HG03139 (cell line): ENCODE measurements around the gene CHI3L1.

Experiments
- ATAC-seq: cut with Tn5 transposase; IDR thresholded peaks from one replicate; pipeline ENCODE4 v1.9.1; 2021; ENCODE audit not compliant: unreplicated experiment

The CHI3L1 gene

DNA sequence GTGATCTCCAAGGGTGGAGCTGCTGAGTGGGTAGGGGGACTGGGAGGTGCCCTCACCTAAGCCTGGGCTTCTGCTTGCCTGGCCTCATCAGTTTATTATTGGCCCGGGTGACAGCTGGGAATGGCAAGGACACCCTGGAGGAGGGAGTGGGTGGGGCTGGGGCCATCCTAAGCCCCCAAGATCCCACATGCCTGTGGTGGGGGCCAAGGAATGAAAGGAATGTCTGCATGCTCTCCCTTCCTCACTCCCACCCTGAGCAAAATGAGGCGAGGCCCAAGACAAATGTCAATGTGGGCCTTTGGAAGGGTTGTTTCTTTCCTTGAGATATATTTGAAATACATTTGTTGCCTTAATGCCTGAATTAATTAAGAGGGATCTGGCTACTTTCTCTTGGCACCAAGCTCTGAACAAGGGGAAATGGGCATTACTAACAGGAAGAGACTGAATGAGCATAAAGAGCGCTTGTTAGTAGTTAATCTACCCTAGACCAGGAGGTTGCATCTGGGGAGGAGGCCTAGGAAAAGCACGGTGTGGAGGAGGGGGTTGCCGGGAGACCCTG, 19.7 kb upstream of the CHI3L1 start:
- ATAC-seq = no peak

DNA sequence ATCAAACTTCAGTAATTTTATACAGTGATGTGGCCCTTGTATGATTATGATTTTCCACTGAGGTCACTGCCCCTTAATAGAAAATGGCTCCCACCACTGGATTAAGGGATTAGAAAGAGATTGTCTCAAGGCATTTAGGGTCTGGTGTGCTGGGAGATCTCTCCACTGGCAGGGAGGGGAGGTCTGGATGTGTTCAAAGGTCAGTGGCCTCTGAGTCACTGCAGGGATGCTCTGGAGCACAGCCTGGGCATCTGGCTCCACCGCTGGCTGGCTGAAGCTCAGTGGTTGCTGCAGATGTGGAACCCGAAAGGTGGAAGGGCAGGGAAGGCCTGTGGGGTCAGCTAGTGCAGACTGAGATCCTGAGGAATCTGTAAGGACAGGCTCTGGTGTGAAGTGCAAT, 18.3 kb upstream of the CHI3L1 start:
- no peak for ATAC-seq

DNA sequence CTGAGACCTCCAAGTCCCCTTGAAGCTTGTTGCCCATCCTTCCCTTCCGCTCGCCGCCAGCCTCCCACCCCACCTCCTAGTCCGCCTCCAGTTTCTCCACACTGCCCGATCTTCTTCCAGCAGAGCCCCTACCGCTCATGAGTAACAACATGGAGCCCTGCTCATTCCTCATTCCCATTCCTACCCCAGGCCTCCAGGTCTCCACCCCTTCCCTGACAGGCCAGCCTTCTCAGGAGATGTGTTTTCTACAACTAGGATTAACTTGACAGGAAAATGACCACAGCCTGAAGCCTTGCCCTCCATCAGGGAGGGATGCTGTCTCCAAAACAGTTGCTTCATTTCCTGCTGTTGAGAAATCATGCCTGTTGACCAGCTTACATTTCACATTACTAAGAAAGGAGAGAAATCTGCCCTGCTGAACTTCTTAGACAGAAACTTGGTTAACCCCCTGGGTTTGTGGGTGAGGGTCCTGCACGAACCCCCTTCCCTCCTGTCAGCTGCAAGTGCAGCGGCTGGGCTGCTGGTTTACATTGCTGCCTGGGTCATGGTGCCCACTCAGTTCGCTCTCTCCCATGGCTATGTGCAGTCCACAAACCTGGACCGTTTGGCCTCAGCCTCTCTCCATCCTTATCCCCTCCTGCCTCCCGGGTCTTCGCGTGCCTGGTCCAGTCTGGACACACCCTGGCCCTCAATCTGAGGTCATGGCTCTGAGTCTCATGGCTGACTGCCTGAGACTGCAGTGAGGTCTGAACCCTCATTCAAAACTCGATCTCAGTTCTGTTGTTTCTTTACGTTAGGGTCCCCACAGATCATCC, 16.1 kb upstream of the CHI3L1 start:
- no peak for ATAC-seq

DNA sequence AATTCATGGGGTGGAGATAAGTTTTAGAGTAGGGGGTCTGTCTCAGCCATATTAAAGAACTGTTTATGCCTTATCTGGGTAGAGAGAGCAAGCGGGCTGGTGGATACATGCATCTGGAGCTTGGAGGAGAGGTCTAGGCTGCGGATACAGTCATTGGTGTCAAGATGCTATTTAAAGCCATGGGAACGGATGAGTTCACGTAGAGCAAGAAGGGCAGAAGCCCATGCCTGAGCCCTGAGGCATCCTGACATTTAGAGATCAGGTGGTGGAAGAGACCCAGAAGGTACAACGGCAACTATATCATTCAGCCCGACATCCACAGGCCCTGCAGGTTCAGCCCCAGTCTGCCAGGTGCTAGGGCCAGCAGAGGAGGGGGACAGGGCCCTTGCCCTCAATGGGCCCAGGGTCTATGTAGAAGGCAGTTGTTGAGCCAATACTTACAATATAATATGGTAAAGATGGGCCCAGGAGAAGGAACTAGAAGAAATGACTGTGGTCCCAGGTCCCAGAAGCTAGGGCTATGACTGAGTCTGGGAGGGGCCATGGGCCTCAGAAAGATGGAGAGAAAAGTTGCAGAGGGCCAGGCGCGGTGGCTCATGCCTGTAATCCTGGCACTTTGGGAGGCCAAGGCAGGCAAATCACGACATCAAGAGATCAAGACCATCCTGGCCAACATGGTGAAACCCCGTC, 15.2 kb upstream of the CHI3L1 start:
- no peak for ATAC-seq

DNA sequence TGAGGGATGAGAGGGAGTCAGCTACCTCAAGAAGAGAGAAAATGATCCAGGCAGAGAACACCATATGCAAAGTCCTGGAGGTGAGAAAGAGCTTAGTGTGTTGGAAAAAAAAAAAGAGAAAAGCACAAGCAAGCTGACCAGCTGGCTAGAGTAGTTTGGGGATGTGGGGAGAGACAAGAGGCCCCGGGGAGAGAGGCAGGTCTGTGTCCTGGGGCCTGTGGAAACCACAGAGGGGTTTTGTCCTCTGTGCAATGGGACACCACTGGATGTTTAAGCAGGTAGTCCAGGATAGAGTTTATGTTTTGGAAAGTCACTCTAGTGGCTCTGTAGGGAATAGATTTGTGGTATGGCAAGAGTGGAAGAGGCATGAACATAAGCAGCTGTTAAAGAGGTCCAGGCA, 14.4 kb upstream of the CHI3L1 start:
- no peak for ATAC-seq

DNA sequence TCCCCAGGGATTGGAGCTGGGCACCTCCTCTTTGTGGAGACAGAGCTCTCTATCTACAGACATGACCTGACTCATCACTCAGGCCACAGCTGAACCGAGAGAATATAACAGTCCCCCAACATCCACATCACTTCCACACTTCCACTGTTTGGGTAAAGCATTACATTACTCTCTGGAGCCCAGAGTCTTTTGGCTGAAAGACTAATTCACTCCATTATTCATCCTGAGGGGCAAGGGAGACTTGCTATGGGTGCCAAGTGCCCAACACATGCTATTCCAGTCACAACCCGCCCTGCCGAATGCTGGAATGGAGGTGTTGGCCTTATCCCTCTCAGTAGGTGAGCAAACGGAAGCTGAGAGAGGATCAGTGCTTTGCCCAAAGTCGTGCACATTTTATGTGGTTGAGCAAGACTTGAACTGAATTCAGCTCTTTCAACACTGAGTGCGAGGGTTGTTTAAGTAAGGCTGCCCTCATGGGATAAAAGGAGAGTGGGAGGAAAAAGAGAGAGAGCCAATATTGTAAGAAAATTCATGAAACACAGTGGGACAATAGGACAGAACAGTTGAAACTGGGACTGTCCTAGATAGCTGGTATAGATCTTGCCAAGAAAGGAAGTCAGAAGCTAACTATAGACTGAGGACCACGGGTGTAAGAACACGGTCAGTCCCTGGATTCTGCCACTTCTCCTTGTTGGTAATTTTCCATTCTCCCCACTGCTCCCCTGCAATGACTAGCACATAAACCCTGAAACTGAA, 13.5 kb upstream of the CHI3L1 start:
- no peak for ATAC-seq

DNA sequence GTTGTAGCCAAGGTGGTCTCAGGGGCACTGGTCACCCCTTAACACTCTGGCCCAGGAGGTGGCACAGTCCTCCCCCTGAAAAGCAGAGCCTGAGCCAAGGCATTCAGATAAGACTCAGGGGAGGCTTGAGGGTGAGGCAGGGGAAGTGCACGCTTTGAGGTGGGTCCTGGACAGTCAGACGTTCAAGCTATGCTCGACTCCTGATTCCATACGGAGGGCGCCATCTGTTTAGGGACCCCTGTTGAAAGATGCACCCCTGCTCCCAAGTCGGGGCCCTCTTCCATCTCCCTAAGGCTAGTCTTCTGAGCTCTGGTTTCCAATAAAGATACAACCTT, 12.9 kb upstream of the CHI3L1 start:
- no peak for ATAC-seq

DNA sequence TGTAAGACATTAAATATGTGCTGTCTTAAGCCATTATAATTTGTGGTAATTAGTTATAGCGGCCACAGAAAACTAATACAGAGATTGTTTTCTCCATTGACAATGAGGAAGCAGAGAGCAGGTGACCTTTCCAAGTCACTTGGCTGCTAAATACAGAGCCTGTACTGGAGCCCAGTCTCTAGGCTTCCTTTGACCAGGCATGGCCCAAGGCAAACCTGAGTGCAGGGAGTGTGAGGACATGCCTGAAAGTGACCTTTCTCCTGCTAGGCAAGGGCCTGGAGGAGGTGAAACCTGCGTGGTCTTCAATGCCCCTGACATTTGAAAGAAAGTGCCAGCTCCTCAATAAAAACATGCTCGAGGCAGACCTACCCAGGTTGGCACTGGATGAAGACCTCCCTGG, 12.5 kb upstream of the CHI3L1 start:
- ATAC-seq = no peak

DNA sequence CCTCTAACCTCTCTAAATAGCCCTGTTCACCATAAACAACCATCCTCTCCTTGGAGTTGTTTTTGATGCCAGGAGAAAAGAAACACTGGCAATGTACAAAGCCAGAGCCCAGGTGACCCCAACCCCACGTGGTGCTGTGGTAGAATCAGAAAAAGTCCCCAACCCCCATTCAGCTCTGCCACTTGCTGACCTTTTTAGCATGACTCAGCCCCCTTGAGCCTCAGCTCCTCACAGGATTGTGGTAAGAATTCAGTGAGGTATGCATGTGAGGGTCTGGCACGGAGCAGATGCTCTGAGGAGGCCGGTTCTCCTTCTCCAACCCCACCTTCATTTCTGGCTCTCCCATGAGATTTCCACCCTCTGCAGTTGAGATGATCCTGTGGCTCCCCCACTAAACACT, 11.1 kb upstream of the CHI3L1 start:
- no peak for ATAC-seq

DNA sequence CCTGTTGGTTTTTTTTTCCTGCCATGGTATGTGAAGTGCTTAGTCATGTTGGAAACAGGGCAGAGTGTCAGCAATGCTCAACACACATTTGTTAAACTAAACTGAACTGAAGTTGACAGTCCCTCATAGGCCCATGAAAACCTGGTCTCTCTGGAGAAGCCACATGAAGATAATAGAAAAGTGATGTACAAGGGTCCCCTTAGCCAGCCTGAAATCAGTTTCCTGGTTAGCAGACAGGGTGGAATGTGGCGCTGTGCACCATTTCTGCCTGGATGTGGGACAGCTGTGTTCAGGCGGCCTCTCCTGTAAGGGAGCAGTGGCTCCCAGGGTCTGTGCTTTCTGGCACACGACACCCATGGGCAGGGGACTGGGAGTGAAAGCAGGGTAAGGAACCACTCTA, 9.9 kb upstream of the CHI3L1 start:
- no peak for ATAC-seq

DNA sequence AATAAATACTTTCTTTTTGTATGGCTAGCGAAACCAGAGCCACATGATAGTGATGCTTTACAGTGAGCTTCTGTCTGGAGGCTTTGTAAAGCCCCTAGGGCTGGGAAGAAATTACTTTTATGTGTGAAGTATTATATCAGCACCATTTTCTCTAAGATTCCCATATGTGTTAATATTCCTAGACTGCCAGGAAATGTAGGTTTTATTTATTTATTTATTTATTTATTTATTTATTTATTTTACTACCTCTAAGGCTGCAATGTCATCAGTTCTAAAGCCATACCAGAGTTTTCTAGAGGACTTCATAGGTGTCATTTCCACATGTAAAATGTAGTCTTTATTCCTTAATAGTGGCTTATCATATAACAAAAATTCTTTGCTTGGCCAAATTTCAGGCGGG, 4.4 kb upstream of the CHI3L1 start:
- no peak for ATAC-seq

DNA sequence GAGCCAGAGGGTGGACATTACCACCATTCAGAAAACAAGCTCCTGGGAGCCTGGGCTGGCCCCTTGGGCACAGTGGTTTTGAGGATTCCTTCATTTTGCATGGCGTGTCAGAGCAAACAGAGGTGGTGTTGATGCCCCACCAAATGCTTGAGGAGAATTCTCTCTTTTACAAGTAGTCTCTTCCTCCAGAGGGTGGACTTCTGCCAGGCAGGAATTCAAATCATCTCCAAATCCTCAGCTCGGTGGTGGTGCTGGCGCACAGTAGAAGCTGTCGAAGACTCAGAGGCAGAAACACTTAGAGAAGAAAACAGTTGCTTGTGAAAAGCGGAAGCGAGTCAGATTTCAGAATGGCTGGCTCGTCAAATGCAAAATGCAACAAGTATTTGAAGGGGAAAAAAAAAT, 3.4 kb upstream of the CHI3L1 start:
- no peak for ATAC-seq

DNA sequence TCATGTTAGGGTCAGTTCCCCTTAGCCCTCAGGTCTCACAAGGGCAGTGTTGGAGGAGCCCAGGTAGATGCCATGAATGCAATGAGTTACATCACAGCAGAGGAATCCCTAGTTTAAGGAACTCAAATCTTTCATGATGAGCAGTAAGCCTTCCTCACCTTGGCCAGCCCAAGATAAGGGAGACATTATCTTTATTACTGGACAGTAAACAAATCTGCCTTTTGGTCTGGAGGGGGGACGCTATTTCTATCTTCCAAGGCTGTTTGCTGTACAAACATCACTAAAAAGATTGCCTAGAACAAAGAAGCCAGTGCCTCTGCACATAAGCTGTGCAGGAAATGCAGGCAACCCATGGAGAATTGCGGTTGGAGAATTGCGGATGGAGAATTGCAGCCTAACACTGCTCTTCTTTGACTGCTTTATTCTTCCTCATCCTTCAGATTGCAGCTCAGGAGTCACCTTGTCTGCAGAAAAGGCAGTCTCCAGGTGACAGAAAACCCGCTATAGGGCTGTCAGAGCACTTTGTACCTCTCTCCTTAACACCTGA, 2.3 kb upstream of the CHI3L1 start:
- ATAC-seq = no peak

DNA sequence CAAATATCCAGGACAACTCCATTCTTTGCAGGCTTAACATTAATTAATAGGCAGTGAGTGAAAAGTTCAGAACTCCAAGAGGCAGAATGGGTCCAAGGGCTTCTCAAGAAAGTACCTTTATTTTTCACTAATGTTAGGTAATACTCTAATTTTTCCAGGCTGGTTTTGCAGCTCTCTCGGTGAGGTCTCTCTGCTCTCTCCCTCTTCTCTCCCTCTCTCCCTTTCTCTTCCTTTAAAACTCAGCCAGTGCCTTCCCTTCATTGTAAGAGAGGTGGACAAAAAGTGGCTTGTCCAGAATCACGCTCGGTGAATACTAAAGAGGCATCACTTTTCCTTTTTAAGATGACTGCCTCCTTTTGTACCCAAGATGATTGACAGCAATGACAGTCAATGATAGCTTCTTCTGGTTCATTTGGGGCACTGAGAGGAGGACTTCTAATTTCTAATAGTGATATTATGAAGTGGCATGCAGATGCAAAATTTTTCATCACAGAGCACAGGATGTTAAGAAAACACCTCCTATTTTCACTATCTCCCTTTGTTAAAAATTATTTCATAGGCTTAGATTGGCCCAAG, 1.3 kb upstream of the CHI3L1 start:
- no peak for ATAC-seq

DNA sequence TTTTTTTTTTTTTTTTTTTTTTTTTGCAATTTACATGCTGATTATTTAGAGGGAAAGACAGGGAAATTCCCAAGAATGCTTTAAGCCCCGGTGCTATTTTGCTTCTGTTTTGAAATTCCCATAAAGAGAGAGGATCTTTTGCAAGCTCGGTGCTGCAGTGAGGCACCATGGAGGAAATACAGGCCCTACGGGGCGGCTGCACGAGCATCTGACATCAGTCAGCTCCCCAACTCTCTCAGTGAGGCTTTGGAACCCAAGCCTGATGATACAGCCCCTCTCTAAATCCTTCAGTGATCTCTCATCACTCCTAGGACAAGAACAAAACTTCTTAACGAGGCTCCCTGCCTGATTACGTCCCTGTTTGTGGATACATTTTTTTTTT, 791 bp upstream of the CHI3L1 start:
- ATAC-seq = no peak

DNA sequence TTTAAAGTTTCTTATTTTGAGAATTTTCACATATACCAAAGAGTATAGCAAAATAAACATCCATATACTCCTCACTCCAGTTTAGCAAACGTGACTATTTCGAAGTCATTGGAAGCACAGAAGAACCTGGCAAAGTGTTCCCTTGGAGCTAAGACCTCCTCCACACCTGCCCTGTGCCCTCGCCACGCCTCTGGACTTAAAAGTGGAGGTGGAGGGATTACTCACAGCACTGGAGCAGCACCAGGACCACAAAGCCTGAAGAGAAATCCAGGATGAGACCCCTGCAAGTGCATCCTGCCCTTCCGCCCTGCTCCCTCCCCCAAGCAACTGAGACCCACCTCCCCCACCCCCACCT, 436 bp downstream of the CHI3L1 start:
- ATAC-seq = no peak

DNA sequence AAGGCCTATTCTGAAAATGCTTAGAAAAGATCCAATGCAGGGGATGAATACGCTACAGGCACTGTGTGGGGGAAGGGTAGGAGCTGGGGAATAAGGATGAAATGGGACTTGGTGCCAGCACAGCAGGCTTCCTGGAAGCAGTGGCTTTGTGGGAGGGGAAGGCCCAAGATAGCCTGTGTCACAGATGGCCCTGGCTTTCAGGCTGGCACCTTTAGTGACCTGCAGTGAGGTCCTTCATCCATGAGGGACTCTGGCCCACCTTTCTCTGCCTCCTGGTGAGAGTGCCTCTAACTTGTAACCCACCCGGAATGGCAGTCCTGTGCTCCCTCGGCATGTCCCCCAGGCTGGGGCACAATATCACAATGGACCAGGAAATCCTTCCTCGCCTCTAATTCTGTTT, 919 bp downstream of the CHI3L1 start:
- ATAC-seq = no peak

DNA sequence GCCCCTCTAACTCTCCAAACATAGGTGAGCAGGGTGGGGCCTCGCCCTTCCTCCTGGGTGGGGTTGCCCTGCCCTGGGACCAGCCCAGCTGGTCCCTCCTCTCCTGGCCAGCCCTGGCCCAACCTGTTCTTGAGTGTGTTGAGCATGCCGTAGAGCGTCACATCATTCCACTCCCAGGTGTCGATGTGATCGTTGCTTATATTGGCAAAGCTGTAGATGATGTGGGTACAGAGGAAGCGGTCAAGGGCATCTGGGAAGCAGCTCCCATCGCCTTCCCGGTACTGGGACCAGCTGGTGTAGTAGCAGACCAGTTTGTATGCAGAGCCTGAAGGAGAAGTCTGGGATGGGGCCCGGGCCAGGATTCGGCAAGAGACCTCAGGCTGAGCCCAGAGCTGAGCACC, 1.4 kb downstream of the CHI3L1 start:
- no peak for ATAC-seq

DNA sequence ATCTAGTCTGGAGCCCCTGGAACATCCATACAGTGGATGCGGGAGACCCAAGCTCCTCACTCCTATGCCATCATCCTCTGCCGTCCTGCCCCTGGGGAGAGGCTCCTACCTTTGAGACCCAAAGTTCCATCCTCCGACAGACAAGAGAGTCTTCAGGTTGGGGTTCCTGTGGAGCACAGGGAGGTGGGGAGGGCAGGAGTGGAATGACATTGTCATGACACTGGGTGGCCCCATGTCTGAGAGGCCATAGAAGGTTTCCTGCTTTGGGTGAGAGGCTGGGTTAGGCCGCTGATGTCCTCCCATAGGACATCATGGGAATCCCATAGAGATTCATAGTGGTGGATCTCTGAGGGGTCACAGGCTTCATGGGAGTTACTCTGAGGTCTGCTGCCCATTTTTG, 2.0 kb downstream of the CHI3L1 start:
- ATAC-seq = no peak

DNA sequence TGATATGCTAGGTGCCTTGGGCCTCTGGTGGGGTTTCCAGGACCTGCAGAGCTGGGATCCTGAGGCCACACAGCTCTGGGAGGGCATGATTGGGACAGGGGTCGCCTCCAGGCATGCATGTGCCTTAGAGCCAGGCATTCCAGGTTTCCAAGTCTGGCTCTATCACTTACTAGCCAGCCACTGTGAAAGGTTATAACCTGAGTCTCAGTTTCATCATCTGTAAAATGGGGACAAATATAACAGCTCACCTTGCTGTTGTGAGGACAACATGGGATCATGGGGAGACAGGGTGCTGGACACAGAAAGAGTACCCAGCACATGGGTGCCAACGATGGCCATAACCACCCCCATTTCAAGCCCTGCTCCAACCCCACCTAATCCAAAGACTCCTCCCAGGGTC, 2.7 kb downstream of the CHI3L1 start:
- no peak for ATAC-seq

DNA sequence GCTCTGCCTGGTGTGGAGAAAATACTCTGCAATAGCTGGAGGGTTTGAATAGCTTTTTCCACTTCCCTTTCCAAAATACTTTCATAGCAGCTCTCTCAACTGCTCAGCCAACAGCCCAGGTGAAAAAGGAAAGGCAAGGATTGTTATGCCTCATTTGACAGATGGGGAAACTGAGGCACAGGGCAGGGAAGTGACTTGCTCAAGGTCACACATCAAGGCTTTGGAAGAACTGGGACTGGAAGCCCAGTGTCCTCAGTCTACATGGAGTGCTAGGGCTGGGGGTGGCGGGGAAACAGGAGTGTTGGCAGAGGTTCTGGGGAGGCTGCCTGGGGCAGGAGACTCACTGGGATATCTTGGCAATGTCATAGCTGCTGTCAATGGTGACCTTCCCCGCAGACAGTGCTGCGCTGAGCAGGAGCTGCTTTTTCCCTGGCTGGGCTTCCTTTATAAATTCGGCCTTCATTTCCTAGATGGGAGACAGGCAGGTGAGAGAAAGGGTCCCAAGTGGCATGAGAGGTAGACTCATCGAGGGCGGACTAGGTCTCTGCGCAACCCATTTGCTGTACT, 4.0 kb downstream of the CHI3L1 start:
- ATAC-seq = no peak
